ENCODE data around the gene F11R. TPM values are rescaled to one million over a fixed set of nuclear protein-coding genes. Genes with fewer than 3 reads are reported as not detected.

The F11R gene
- total RNA-seq, 3 donors from 2014 or later (not counting 1 experiment from before 2014, with no cell fraction given): 27.8 to 34.6 (median 30.2) TPM

DNA sequence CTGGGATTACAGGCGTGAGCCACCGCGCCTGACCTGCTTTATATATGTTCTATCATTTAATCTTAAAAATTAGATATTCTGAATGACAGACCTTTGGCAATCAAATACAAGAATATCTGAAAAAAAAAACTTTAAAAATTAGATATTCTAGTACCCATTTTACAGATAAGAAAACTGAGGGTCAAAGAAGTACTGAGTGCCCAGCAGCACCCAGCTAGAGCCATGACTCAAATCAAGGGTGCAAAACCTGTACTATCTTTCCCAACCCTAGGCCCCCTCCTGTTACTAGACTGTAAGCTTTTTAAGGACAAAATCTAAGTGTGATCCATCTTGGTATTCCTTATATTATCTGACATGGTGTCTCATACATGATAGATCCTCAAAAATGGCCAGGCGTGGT, 40.5 kb upstream of the F11R start:
- 89% methylated on average over 1 of the region's 4 CpGs for WGBS (ENCODE audit: insufficient coverage)

DNA sequence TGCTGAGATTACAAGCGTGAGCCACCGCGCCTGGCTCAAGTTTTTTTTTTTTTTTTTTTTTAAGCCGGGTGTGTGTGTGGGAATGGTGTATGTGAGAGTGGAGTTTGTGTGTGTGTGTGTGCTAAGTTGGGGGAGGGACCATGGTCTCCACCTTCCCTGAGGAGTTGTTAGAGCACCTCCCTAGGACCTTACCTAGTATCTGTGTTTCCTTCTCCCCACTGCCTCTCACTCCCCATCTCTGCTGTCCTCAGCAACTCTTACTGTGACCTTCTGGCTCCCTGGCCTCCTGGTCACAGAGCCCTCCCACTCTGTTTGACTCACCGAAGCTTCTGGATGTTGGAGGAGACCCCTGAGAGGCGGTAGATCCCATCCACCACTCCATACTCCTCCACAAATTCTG, 38.3 kb upstream of the F11R start:
- peaks cover 49% of the 10 kb centered on the region for H3K4me1 ChIP-seq (ENCODE audit: control insufficient read depth, insufficient read depth, low read length)
- intact Hi-C loops (cut with micrococcal nuclease): no loop called here

More for the DNA sequence above, 40.5 kb upstream of the F11R start:
- H3K9me3 ChIP-seq (ENCODE audit: control insufficient read depth, insufficient read depth, low read length): no peaks in the 10 kb centered on the region
- H3K27me3 ChIP-seq (ENCODE audit: control insufficient read depth, insufficient read depth, low read length): no peaks in the 10 kb centered on the region
- peaks cover 57 to 70% of the 10 kb centered on the region in 2 donors for H3K4me1 Mint-ChIP-seq
- peaks cover 42% of the 10 kb centered on the region for H3K36me3 ChIP-seq (ENCODE audit: control insufficient read depth, insufficient read depth, low read length)
- DNase-seq (no peak), ATAC-seq (no peak)
- H3K9me3 Mint-ChIP-seq: no peaks in the 10 kb centered on the region
- intact Hi-C loops (cut with micrococcal nuclease): no loop called here
- H3K27ac Mint-ChIP-seq: peak overlapping the region; percentile 89
- H3K4me3 ChIP-seq (ENCODE audit: low read length): no peak overlapping the region
- H3K27me3 Mint-ChIP-seq (ENCODE audit: low read depth in 2 of 2): no peaks in the 10 kb centered on the region
- H3K4me3 Mint-ChIP-seq: no peak overlapping the region
- peaks cover 67% of the 10 kb centered on the region for H3K4me1 ChIP-seq (ENCODE audit: control insufficient read depth, insufficient read depth, low read length)
- H3K36me3 Mint-ChIP-seq: no peaks in the 10 kb centered on the region
- TF ChIP-seq, protein P1, sequence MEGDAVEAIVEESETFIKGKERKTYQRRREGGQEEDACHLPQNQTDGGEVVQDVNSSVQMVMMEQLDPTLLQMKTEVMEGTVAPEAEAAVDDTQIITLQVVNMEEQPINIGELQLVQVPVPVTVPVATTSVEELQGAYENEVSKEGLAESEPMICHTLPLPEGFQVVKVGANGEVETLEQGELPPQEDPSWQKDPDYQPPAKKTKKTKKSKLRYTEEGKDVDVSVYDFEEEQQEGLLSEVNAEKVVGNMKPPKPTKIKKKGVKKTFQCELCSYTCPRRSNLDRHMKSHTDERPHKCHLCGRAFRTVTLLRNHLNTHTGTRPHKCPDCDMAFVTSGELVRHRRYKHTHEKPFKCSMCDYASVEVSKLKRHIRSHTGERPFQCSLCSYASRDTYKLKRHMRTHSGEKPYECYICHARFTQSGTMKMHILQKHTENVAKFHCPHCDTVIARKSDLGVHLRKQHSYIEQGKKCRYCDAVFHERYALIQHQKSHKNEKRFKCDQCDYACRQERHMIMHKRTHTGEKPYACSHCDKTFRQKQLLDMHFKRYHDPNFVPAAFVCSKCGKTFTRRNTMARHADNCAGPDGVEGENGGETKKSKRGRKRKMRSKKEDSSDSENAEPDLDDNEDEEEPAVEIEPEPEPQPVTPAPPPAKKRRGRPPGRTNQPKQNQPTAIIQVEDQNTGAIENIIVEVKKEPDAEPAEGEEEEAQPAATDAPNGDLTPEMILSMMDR (IDR thresholded peaks at IDR 0.05): no peak
- no peak overlapping the region for H3K27ac ChIP-seq (ENCODE audit: low read length)

DNA sequence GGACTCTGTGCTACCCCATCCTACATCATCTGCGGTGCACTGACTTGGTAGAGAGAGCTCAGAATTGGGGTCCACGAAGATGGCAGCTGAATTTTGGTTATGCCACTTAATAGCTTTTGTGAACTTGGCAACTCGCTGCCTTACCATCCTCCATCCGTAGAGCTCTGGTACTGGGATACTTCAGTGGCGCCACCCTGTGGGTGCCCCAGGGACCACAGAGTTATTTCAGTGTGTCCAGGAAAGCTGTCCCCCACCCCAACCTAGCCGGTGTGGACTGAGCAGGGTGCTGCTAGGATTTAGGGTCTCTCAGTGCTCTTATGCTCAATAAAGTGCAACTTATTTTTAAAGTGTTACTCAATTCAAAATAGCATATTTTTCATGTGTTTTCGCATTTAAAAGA, 33.9 kb upstream of the F11R start:
- Histone ChIP-seq H3K27me3 (ENCODE audit: control insufficient read depth, insufficient read depth, low read length) (no peaks in the 10 kb centered on the region), H3K4me1 (ENCODE audit: control insufficient read depth, insufficient read depth, low read length) (peaks cover 23% of the 10 kb centered on the region), H3K9me3 (ENCODE audit: control insufficient read depth, insufficient read depth, low read length) (no peaks in the 10 kb centered on the region), H3K36me3 (ENCODE audit: control insufficient read depth, insufficient read depth, low read length) (peaks cover 83% of the 10 kb centered on the region), H3K4me3 (ENCODE audit: low read length) (no peak overlapping the region), H3K27ac (ENCODE audit: low read length) (no peak overlapping the region)
- 93% methylated on average over 7 of the region's 7 CpGs for WGBS (ENCODE audit: insufficient coverage)
- ATAC-seq: no peak
- peaks cover 40 to 47% of the 10 kb centered on the region in 2 donors for H3K4me1 Mint-ChIP-seq
- no peak for DNase-seq
- peaks cover 15% of the 10 kb centered on the region for H3K36me3 Mint-ChIP-seq
- H3K27me3 Mint-ChIP-seq (ENCODE audit: low read depth in 2 of 2): no peaks in the 10 kb centered on the region
- H3K27ac Mint-ChIP-seq: no peak overlapping the region
- TF ChIP-seq, protein P1 (IDR thresholded peaks at IDR 0.05): no peak
- no peaks in the 10 kb centered on the region for H3K9me3 Mint-ChIP-seq
- H3K4me3 Mint-ChIP-seq: no peak overlapping the region
- intact Hi-C loops (cut with micrococcal nuclease): no loop called here

More for the DNA sequence above, 38.3 kb upstream of the F11R start:
- Histone ChIP-seq H3K4me3 (ENCODE audit: low read length) (no peak overlapping the region), H3K27me3 (ENCODE audit: control insufficient read depth, insufficient read depth, low read length) (no peaks in the 10 kb centered on the region), H3K27ac (ENCODE audit: low read length) (no peak overlapping the region), H3K36me3 (ENCODE audit: control insufficient read depth, insufficient read depth, low read length) (peaks cover 58% of the 10 kb centered on the region), H3K9me3 (ENCODE audit: control insufficient read depth, insufficient read depth, low read length) (no peaks in the 10 kb centered on the region)
- Mint-ChIP-seq H3K9me3 (no peaks in the 10 kb centered on the region), H3K4me3 (peak overlapping the region; percentile 25), H3K27ac (peak overlapping the region; percentile 82), H3K36me3 (no peaks in the 10 kb centered on the region), H3K4me1 (peaks cover 57 to 61% of the 10 kb centered on the region in 2 donors), H3K27me3 (ENCODE audit: low read depth in 2 of 2) (no peaks in the 10 kb centered on the region)
- DNase-seq (no peak), ATAC-seq (no peak)
- 92% methylated on average over 2 of the region's 6 CpGs for WGBS (ENCODE audit: insufficient coverage)
- TF ChIP-seq, protein P1 (IDR thresholded peaks at IDR 0.05): no peak

DNA sequence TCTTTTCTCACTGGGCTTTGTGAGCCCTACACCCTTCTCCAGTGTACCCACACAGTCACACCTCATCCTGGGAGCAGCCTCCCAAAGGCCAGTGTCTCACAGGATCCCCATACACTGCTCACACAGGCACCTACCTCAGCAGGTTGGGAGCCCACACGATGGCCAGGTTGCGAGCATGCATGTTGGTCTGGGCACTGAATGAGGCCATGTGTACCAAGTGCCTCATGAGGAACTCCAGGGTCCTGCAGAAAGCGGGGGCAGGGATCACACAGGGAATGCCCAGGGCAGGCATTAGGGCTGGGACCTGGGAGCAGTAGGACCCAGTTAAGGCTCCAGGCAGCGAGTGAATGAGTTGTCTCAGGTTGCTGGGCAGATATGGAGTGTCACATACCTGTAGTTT, 33.3 kb upstream of the F11R start:
- Histone ChIP-seq H3K36me3 (ENCODE audit: control insufficient read depth, insufficient read depth, low read length) (peaks cover 83% of the 10 kb centered on the region), H3K4me1 (ENCODE audit: control insufficient read depth, insufficient read depth, low read length) (peaks cover 17% of the 10 kb centered on the region), H3K4me3 (ENCODE audit: low read length) (no peak overlapping the region), H3K27me3 (ENCODE audit: control insufficient read depth, insufficient read depth, low read length) (no peaks in the 10 kb centered on the region), H3K9me3 (ENCODE audit: control insufficient read depth, insufficient read depth, low read length) (no peaks in the 10 kb centered on the region), H3K27ac (ENCODE audit: low read length) (no peak overlapping the region)
- intact Hi-C loops (cut with micrococcal nuclease): no loop called here
- TF ChIP-seq, protein P1 (IDR thresholded peaks at IDR 0.05): no peak
- ATAC-seq (no peak), DNase-seq (no peak)
- 98% methylated on average over 4 of the region's 4 CpGs for WGBS (ENCODE audit: insufficient coverage)
- H3K4me3 Mint-ChIP-seq: no peak overlapping the region
- H3K36me3 Mint-ChIP-seq: peaks cover 15% of the 10 kb centered on the region
- no peaks in the 10 kb centered on the region for H3K9me3 Mint-ChIP-seq
- peak overlapping the region in 1 of 2 donors; percentile 70 for H3K27ac Mint-ChIP-seq
- peaks cover 35 to 45% of the 10 kb centered on the region in 2 donors for H3K4me1 Mint-ChIP-seq
- no peaks in the 10 kb centered on the region for H3K27me3 Mint-ChIP-seq (ENCODE audit: low read depth in 2 of 2)

All from natural killer cell (primary cell).